Pons (tissue), 1 donor: ENCODE measurements around the gene SCN4A.
"Not testable (repeated sequence)": the region's sequence is repeated elsewhere in the genome, so short reads cannot be mapped to it uniquely, and the experiment has no call there.

Experiments used
- DNase-seq: peaks from one replicate; pipeline ENCODE4 v3.0.0-alpha.2; 2016; ENCODE audit warnings: low spot score

SCN4A gene

DNA sequence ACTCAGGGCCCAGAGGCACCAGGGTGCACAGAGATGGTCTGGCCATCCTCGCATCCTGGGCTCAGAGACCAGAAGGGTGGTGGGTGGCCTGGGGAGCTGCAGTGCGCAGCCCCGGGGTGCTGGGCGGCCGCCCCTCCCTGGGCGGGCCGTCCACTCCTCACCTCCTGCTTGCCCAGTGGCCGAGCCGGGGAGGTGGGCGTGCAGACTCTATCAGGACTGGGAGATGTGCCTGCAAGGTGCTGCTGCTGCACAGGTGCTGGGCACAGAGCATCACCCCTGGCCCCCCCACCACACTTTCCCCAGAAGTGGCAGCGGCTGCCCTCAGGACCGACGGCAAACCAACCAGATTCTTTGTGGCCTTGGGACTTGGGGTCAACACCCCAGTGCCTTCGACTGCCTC, at the start of gene SCN4A:
SCN4A (minus strand) TSS at position 123 of the 400 bp plus-strand sequence; CDS start at position 46, 77 bp downstream.
- DNase-seq = no peak

DNA sequence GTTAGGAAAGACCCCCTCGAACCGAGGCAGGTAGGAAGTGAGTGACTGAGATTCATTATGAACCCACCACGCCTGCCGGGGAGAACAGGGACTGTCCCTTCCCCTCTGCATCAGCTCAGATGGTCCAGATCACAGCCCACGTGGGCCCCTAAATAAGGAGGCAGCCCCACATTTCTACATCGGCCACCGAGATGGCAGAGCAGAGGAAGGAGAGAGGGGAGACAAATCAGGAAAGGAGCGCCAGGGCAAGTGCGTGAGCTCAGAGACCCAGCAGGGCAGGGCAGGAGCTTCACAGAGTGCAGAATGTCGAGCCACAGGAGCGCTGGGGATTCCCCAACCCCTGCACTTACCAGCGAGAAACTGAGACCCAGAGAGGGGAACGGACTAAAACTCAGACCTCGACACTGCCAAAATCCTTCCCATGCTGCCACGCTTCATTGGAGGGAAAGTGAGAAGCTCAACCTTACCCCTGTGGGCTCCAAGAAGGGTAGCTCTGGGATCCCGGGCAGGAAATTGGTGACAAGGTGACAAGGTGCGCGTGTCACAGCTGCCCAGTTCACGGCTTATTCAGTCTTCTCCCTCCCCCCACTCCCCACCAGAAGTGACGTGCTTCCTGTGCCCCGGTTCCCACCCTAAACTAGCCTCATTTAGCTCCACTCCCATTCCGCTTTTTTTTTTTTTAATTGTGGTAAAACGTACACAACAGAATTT, 47.5 kb upstream of the SCN4A start, which contains the start of gene ICAM2:
ICAM2 (minus strand) TSS at position 578 of the 711 bp plus-strand sequence. CDS start 13,942 bp downstream, outside the sequence.
- peak; percentile 29 for DNase-seq

- not testable (repeated sequence) for DNase-seq
These were observed 46.8 kb upstream of the SCN4A start for GRCh38 chr17:64019551-64019961.

DNA sequence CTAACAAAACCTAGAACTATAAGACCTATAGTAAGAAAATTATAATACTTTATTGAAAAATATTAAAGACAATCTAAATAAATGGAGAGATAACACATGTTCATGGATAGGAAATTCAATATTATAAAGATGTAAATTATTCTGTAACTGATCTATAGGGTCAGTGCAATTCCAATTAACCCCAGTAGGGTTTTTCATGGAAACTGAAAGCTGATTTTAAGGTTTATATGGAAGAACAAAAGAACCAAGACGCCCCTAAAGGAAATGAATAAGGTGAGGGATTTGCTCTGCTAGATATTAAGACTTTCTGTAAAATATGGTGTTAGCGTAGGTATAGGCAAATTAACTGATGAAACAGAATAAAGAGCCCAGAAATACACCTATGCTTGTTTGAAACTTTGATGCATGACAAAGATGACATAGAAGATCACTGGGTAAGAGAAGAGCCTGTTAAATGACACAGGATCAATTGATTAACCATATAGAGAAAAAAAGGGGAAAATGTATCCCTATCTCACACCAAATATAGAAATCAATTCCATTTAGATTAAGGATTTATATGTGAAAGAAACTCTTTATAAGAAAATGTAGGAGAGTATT, 44.8 kb upstream of the SCN4A start:
- DNase-seq = no peak

- no peak for DNase-seq
These were observed 44.3 kb upstream of the SCN4A start for GRCh38 chr17:64016974-64017373.

GRCh38 chr17:64016231-64016784, 43.6 kb upstream of the SCN4A start:
- no peak for DNase-seq

DNA sequence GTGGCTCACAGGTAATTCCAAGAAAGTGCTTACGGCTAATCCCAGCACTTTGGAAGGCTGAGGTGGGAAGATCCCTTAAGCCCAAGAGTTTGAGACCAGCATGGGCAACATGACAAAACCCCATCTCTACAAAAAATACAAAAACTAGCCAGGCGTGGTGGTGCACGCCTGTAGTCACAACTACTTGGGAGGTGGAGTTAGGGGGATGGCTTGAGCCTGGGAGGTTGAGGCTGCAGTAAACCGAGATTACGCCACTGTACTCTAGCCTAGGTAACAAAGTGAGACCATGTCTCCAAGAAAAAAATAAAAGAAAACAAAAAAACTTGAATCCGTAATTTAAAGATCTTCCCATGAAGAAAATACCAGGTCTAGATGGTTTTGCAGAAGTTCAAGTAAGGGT, 42.7 kb upstream of the SCN4A start:
- DNase-seq = no peak

- no peak for DNase-seq
These were observed 37.1 kb upstream of the SCN4A start for GRCh38 chr17:64009571-64010402.

- no peak for DNase-seq
These were observed 36.1 kb upstream of the SCN4A start for GRCh38 chr17:64008830-64009229.

DNA sequence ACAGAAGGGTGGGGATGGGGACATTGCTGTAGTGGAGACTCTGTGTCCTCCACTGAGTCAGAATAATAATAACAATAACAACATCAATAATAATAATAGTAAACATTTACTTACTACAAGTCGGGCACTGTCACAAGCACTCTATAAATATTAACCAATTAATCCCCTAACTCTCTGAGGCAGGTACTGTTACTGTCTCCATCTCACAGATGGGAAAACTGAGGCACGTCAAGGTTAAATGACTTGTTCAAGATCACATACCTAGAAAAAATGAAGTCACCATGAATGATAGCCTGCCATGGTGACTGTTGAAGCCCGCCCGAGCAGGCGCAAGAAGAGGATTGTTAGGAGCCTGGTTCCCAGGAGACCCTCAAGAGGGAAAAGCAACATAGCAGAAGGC, 35.6 kb upstream of the SCN4A start:
- no peak for DNase-seq

GRCh38 chr17:64007838-64008282, 35.1 kb upstream of the SCN4A start:
- no peak for DNase-seq

DNA sequence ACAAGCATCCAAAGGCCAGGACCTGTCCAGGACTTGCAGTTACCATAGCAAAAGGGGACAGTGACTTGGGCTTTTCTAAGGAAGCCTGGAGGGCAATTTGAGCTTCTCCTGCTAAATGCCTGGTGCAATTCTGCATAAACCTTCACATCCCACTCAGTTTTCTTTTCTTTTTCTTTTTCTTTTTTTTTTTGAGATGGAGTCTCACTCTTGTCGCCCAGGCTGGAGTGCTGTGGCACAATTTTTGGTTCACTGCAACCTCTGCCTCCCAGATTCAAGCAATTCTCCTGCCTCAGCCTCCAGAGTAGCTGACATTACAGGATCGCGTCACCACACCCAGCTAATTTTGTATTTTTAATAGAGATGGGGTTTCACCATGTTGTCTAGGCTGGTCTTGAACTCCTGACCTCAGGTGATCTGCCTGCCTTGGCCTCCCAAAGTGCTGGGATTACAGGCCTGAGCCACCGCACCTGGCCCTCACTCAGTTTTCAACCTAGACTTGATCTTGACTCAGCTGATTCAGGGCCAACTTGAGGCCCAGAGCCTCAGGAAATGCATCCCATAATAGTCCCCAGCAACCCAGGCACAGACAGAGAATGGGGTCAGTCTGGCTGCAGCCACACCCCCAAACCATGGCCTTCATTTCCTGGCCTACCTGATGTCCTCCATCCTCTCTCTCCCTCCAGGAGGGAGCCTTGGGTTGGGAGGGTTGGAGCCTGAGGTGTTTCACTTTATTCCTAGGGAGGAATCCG, 34.5 kb upstream of the SCN4A start:
- not testable (repeated sequence) for DNase-seq

- DNase-seq = no peak
These were observed 33.8 kb upstream of the SCN4A start for GRCh38 chr17:64006361-64007088.

- no peak for DNase-seq
These were observed 33.0 kb upstream of the SCN4A start for GRCh38 chr17:64005734-64006167.

DNA sequence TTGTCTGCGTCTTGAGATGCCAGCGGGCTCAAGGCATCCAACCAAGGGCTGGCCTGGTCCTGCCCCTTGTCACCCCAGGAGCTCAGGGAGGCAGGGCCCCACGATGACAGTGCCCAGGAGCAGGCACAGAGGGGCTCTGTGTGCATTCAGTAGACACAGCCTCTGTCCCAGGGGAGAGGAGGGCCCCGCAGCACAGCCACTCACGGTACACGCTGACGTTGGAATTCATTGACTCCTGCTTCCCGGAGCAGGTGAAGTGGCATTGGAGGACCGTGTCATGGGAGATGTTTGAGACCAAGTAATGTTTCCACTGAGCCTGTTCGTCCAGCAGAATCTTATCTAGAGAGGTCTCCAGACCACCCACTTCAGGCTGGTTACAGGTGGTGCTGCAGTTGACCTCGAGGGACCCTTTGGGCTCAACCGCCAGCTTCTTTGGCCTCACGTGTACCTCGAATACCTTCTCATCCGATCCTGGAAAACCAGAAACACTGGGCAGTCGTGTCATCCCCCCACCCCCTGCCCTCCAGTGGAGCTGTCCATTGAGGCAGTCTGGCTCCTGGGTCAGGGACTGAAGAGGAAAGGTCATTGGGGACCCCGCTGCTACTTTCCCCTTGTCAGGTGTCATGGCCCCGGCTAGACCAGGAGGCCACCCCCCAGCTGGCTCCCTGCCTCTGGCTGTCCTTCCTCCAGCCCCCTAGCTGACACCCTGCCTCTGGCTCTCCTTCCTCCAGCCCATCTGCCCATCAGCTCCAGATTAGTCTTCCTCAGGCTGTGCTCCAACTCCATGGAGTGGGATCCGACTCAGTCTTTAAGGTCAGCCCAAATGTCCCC, 32.4 kb upstream of the SCN4A start:
- DNase-seq = no peak

DNA sequence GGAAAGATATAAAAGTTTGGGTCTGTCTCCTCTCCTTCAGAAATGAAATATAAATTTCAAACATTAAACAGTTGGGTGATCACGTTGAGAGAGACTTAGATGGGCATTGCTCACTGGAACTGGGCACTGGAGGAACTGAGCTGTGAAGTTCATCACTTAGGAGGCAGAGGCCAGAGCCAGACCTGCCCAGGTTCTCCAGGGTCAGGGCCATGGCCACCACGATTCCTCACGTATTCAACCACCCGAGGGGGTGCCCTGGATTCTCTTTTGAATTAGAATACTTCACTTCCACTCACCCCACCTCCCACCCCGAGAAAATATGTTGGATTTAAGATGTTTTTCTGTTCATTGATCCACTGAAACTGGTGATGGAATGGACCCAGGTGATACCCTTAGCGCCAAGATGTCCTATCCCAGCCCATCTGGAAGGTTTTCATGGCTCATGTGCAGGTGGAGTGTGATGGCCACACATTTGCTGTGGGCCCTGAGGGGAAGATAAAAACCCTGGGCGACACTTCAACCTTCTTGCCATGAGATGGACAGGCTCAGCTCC, 31.6 kb upstream of the SCN4A start:
- no peak for DNase-seq

DNA sequence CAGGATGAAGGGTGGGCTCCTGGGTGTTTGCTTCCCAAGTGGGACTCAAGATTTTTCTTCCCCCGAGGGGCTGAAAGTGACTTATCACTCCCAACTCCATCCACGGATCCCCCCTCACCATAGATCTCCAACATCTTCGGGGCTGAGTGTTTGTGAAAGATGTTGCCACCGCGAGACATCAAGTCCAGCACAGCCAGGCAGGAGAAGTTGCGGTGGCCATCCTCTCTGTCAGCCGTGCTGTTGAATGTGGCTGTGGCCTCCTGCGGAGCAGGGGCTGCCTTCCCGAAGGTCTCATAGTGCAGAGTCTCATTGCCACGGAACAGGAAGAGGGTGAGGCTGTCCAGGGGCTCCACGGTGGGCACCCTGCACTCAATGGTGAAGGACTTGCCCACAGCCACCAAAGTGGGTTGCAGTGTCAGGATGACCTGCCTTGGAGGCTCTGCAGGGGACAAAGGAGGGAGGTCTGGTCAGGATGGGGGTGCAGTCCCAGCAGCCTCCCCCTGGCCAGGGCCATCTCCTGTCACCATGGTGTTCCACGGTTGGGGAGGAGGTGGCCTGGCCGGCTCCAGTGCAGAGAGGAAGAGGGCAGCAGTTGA, 30.9 kb upstream of the SCN4A start:
- DNase-seq = no peak

DNA sequence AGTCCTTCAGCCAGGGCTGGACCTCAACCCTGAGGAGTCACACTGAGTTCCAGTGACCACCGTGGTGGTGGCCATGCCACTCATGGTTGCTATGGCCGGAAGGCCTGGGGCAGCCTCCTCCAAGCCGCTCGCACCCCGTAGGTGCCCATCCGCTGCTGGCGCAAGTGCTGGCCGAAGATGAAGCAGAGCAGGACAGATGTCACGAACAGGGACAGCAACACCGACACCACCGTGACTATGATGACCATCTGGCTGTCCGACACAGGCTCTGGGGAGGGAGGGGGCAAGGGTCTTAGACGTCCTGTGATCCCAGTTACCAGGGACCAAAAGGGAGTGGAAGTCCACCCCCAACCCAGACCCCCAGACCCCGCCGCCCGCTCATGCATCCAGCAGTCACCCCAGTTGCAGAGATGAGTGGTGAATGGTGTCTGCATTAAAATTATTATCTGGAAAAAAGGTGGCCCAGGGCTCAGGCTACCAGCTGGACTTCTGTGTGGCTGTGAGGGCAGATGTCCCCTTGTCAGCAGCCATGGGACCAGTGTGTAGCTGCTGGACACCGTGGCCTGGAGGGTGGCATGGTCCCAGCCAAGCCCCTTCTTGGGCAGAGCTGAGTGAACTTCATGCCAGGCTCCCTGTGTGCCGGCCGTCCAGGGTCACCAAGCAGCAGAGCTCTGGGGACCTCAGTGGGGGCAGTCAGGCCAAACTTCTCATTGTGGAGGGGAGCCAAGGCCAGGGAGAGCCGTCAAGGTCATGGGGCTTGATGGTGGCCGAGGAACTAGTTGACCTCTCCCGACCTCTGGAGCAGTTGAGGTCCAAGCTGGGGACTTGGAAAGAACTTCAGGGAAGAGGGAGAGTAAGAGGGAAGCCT, 30.2 kb upstream of the SCN4A start:
- DNase-seq = no peak
